ENCODE data around the gene NFIC.

DNA sequence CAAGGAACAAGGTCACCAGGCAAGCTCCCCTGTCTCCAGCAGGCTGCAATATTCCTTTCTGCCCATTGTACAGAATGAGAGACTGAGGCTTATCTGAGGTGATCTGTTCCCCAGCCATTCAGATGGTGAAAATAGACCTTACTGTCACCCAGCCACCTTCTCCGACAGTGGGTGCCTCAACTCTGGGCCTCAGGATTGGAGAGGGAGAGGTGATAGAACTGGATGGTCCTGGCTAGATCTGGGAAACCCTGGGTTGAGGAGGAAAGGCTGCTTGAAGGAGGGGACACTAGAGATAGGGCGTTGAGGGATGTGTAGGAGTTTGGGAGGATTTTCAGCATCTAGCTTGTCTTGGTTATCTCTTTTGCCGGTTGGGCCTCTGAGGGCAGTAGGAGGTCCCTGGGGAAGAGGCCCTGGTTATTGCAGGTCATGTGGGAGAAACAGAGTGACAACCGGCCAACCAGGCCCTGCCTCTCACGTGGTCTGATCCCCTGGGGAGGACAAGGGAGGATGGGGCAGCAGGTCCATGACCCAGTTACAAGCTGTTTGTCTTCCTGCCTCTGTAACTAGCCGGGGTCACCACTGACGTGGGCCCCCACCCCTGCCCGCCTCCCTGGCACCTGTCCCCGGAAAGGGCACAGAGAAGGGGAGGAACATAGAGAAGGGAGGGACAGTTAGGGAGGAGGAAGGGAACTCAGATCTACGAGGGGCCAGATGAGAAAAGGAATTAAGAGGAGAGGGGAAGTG lies 8.2 kb downstream of the NFIC start:
- no peak for TF ChIP-seq YY1 (IDR thresholded peaks at IDR 0.05; ENCODE audit: insufficient read depth, insufficient read length)
- TF ChIP-seq SUZ12 (IDR thresholded peaks at IDR 0.05; ENCODE audit: extremely low read depth, insufficient read depth, insufficient read length): no peak
- TF ChIP-seq ZNF274 (IDR thresholded peaks at IDR 0.05; ENCODE audit: low read depth, low read length): no peak
